ENCODE results near the gene TTLL11.
"Not testable (repeated sequence)": the region's sequence is repeated elsewhere in the genome, so short reads cannot be mapped to it uniquely, and the experiment has no call there.

The TTLL11 gene

GRCh38 chr9:121894380-121894779 lies 198.7 kb downstream of the TTLL11 start:
- not testable (repeated sequence) for H3K9me3 Mint-ChIP-seq (ENCODE audit: low read depth); H3K36me3 Mint-ChIP-seq; H3K27ac Mint-ChIP-seq; H3K4me3 Mint-ChIP-seq; H3K27me3 Mint-ChIP-seq; H3K4me1 Mint-ChIP-seq (ENCODE audit: low read depth)

DNA sequence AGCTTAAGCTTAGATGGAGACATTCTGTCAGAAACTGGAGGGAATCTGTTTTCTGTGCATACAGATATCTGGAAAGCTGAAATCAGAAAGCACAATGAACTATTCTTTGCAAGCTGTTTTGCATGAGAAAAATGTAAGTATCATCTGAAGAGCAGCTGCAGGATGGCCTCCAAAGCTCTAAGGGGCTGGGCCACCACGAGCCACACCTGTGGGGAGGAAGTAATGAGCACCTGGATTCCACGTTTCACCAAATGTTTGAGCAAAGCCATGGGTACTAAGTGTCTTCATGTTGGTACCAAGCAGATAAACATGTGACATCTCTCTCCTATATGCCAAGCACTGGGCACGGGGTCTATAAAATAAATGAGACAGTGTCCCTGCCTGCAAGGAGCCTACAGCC lies 199.3 kb downstream of the TTLL11 start:
- Mint-ChIP-seq H3K9me3 (ENCODE audit: low read depth) (no peaks in the 10 kb centered on the region), H3K4me3 (no peak overlapping the region), H3K27ac (no peak overlapping the region), H3K4me1 (ENCODE audit: low read depth) (no peaks in the 10 kb centered on the region), H3K27me3 (no peaks in the 10 kb centered on the region), H3K36me3 (no peaks in the 10 kb centered on the region)

- Mint-ChIP-seq H3K27ac (no peak overlapping the region), H3K4me3 (no peak overlapping the region), H3K27me3 (no peaks in the 10 kb centered on the region), H3K36me3 (no peaks in the 10 kb centered on the region), H3K9me3 (ENCODE audit: low read depth) (no peaks in the 10 kb centered on the region), H3K4me1 (ENCODE audit: low read depth) (no peaks in the 10 kb centered on the region)
These were observed 200.4 kb downstream of the TTLL11 start for GRCh38 chr9:121892706-121893105.

- H3K9me3 Mint-ChIP-seq (ENCODE audit: low read depth), result no peaks in the 10 kb centered on the region
- no peak overlapping the region for H3K4me3 Mint-ChIP-seq
- H3K27me3 Mint-ChIP-seq, result no peaks in the 10 kb centered on the region
- no peaks in the 10 kb centered on the region for H3K36me3 Mint-ChIP-seq
- H3K27ac Mint-ChIP-seq, result no peak overlapping the region
- H3K4me1 Mint-ChIP-seq (ENCODE audit: low read depth), result no peaks in the 10 kb centered on the region
These were observed 202.4 kb downstream of the TTLL11 start for GRCh38 chr9:121890746-121891145.

GRCh38 chr9:121889990-121890563 lies 203.0 kb downstream of the TTLL11 start:
- H3K4me3 Mint-ChIP-seq, result no peak overlapping the region
- H3K36me3 Mint-ChIP-seq, result no peaks in the 10 kb centered on the region
- no peak overlapping the region for H3K27ac Mint-ChIP-seq
- H3K4me1 Mint-ChIP-seq (ENCODE audit: low read depth), result no peaks in the 10 kb centered on the region
- no peaks in the 10 kb centered on the region for H3K27me3 Mint-ChIP-seq
- H3K9me3 Mint-ChIP-seq (ENCODE audit: low read depth), result no peaks in the 10 kb centered on the region

- no peaks in the 10 kb centered on the region for H3K4me1 Mint-ChIP-seq (ENCODE audit: low read depth)
These were observed 204.7 kb downstream of the TTLL11 start for GRCh38 chr9:121888438-121888775.

GRCh38 chr9:121887553-121888437 lies 205.3 kb downstream of the TTLL11 start:
- H3K9me3 Mint-ChIP-seq (ENCODE audit: low read depth), result no peaks in the 10 kb centered on the region
- H3K4me3 Mint-ChIP-seq, result no peak overlapping the region
- no peaks in the 10 kb centered on the region for H3K36me3 Mint-ChIP-seq
- no peak overlapping the region for H3K27ac Mint-ChIP-seq
- no peaks in the 10 kb centered on the region for H3K4me1 Mint-ChIP-seq (ENCODE audit: low read depth)
- no peaks in the 10 kb centered on the region for H3K27me3 Mint-ChIP-seq

More at GRCh38 chr9:121888438-121888775, 204.7 kb downstream of the TTLL11 start:
- Mint-ChIP-seq H3K9me3 (ENCODE audit: low read depth) (no peaks in the 10 kb centered on the region), H3K36me3 (no peaks in the 10 kb centered on the region), H3K27me3 (no peaks in the 10 kb centered on the region), H3K4me3 (no peak overlapping the region), H3K27ac (no peak overlapping the region)

DNA sequence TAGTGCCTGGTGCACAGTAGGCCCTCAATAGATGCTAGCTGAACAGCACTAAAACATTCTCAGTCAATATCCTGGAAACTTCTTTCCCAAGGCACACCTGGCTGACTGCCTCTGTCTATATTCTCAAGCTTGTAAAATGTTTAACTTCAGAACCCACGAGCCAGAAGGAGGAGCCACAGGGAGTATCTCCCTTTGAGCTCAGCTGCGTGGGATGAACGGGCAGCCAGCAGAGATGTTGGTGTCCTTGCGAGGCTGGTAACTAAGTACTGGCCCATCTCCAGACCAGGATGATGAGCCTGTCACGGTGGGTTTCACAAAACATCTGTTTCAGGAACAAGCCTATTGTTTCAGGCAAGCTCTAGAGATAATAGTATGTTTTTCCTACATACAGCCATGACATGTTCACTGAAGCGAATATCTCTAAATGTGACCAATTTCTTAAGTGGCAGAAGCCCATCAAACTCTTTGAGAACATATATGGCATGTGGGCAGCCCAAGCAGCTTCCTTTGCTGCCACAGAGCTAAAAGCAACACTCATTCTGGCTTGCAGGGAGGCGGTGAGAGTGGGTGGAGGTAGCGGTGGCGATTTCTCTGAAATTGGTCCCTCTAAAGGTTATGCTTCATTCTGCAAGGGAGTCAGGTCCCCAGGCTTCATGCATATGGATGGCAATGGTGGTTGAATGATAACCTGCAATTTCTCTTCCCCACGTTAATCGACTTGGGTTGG lies 206.2 kb downstream of the TTLL11 start:
- Mint-ChIP-seq H3K27me3 (no peaks in the 10 kb centered on the region), H3K36me3 (no peaks in the 10 kb centered on the region), H3K4me3 (no peak overlapping the region), H3K27ac (no peak overlapping the region), H3K4me1 (ENCODE audit: low read depth) (no peaks in the 10 kb centered on the region), H3K9me3 (ENCODE audit: low read depth) (no peaks in the 10 kb centered on the region)

GRCh38 chr9:121885345-121885901 lies 207.7 kb downstream of the TTLL11 start:
- Mint-ChIP-seq H3K4me1 (ENCODE audit: low read depth) (no peaks in the 10 kb centered on the region), H3K27me3 (no peaks in the 10 kb centered on the region), H3K36me3 (no peaks in the 10 kb centered on the region), H3K27ac (no peak overlapping the region), H3K4me3 (no peak overlapping the region), H3K9me3 (ENCODE audit: low read depth) (no peaks in the 10 kb centered on the region)

- Mint-ChIP-seq H3K36me3 (no peaks in the 10 kb centered on the region), H3K9me3 (ENCODE audit: low read depth) (no peaks in the 10 kb centered on the region), H3K4me1 (ENCODE audit: low read depth) (no peaks in the 10 kb centered on the region), H3K27ac (no peak overlapping the region), H3K27me3 (no peaks in the 10 kb centered on the region), H3K4me3 (no peak overlapping the region)
These were observed 209.0 kb downstream of the TTLL11 start for GRCh38 chr9:121884057-121884541.

DNA sequence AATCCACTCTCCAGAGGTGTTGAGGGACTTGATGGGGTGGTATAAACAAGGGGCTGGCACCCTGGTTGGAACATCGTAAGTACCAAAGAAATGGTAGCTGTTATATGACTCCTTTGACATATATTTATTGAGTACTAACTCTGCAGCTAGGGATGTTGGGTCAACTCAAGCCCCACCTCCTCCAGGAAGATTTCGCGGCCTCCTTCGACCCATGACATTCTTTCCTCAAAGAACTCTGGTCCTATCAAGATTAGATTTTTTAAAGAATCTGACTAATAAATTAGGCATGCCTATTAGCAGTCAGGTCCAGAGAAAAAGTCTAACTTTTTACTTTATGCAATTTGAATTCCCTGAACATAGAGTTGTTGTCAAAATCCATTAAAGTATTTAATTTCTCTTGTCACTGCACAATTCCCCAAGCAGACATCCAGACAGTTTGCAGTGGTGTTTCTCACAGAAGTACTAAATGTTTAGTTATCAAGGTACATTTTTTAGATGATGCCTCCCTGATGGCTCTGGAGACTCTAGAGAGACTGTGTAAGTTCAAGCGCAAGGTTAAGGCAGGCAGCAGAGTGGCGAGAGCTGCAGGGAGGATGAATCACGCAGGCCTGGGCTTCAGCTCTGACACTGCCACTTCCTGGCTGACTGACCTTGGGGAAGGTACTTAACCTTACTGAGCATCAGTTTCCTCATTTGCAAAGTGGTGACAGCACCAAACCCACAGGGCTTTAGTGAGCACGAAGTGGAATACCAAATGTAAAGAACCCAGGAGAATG lies 209.6 kb downstream of the TTLL11 start:
- Mint-ChIP-seq H3K27ac (no peak overlapping the region), H3K27me3 (no peaks in the 10 kb centered on the region), H3K4me3 (no peak overlapping the region), H3K4me1 (ENCODE audit: low read depth) (no peaks in the 10 kb centered on the region), H3K9me3 (ENCODE audit: low read depth) (no peaks in the 10 kb centered on the region), H3K36me3 (no peaks in the 10 kb centered on the region)

DNA sequence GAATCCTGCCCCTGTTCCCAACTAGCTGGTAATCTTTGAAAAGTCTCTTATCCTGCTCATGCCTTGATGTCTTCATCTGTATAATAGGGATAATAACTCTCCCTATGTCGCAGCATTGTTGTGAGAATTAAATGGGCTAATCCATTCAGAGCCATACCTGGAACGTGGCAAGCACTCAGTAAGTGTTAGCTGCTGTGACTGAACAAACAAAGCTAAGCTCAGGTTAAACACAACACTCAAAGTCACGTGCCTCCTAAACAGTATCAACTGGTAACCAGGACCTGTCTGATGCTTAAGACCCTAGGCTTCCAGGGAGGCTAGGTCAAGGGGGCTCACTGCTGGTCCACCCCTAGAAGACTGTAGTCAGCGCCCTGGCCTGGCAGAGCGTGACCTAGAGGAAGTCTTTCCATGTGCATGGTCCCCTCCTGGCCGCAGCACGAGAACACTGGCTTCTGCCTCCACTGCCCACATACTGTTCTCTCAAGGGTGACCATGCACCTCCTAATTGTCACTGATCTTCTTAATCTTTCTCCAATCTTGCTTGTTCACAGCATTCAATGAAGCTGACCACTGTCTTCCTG lies 211.1 kb downstream of the TTLL11 start:
- H3K4me1 Mint-ChIP-seq (ENCODE audit: low read depth), result no peaks in the 10 kb centered on the region
- no peaks in the 10 kb centered on the region for H3K36me3 Mint-ChIP-seq
- H3K9me3 Mint-ChIP-seq (ENCODE audit: low read depth), result no peaks in the 10 kb centered on the region
- no peak overlapping the region for H3K27ac Mint-ChIP-seq
- H3K4me3 Mint-ChIP-seq, result no peak overlapping the region
- H3K27me3 Mint-ChIP-seq, result no peaks in the 10 kb centered on the region

- no peak overlapping the region for H3K4me3 Mint-ChIP-seq
- H3K27ac Mint-ChIP-seq, result no peak overlapping the region
- H3K4me1 Mint-ChIP-seq (ENCODE audit: low read depth), result no peaks in the 10 kb centered on the region
- H3K9me3 Mint-ChIP-seq (ENCODE audit: low read depth), result no peaks in the 10 kb centered on the region
- peaks cover 4% of the 10 kb centered on the region for H3K36me3 Mint-ChIP-seq
- no peaks in the 10 kb centered on the region for H3K27me3 Mint-ChIP-seq
These were observed 212.7 kb downstream of the TTLL11 start for GRCh38 chr9:121880343-121880898.

GRCh38 chr9:121878271-121878822 lies 214.8 kb downstream of the TTLL11 start:
- Mint-ChIP-seq H3K27ac (no peak overlapping the region), H3K4me3 (no peak overlapping the region), H3K27me3 (no peaks in the 10 kb centered on the region), H3K4me1 (ENCODE audit: low read depth) (no peaks in the 10 kb centered on the region), H3K36me3 (peaks cover 4% of the 10 kb centered on the region), H3K9me3 (ENCODE audit: low read depth) (no peaks in the 10 kb centered on the region)
